ENCODE results near the gene GARIN5A.

The GARIN5A gene

GRCh38 chr19:50508843-50509190, 32.2 kb upstream of the GARIN5A start:
- no peak for DNase-seq (ENCODE audit: low read depth, low spot score)

GRCh38 chr19:50507376-50507775, 30.7 kb upstream of the GARIN5A start:
- no peak for DNase-seq (ENCODE audit: low read depth, low spot score)

GRCh38 chr19:50506700-50507099, 30.1 kb upstream of the GARIN5A start:
- no peak for DNase-seq (ENCODE audit: low read depth, low spot score)

GRCh38 chr19:50505856-50506611, 29.4 kb upstream of the GARIN5A start:
- no peak for DNase-seq (ENCODE audit: low read depth, low spot score)

- no peak for DNase-seq (ENCODE audit: low read depth, low spot score)
Measured at GRCh38 chr19:50501568-50502475, 25.2 kb upstream of the GARIN5A start.

- DNase-seq (ENCODE audit: low read depth, low spot score), result peak; percentile 69
Measured at GRCh38 chr19:50501186-50501567, 24.5 kb upstream of the GARIN5A start.

- DNase-seq (ENCODE audit: low read depth, low spot score), result no peak
Measured at GRCh38 chr19:50500753-50501151, 24.1 kb upstream of the GARIN5A start.

- DNase-seq (ENCODE audit: low read depth, low spot score), result peak; percentile 82
Measured at GRCh38 chr19:50500060-50500752, 23.6 kb upstream of the GARIN5A start.

- no peak for DNase-seq (ENCODE audit: low read depth, low spot score)
Measured at GRCh38 chr19:50498219-50499056, 21.8 kb upstream of the GARIN5A start.

GRCh38 chr19:50497022-50497405, 20.4 kb upstream of the GARIN5A start:
- DNase-seq (ENCODE audit: low read depth, low spot score), result no peak

- DNase-seq (ENCODE audit: low read depth, low spot score), result peak; percentile 84
Measured at GRCh38 chr19:50496189-50497021, 19.8 kb upstream of the GARIN5A start.

- no peak for DNase-seq (ENCODE audit: low read depth, low spot score)
Measured at GRCh38 chr19:50495020-50495531, 18.4 kb upstream of the GARIN5A start.

- no peak for DNase-seq (ENCODE audit: low read depth, low spot score)
Measured at GRCh38 chr19:50494186-50495019, 17.8 kb upstream of the GARIN5A start.

GRCh38 chr19:50493171-50493570, 16.5 kb upstream of the GARIN5A start:
- no peak for DNase-seq (ENCODE audit: low read depth, low spot score)

GRCh38 chr19:50492303-50493052, 15.8 kb upstream of the GARIN5A start:
- no peak for DNase-seq (ENCODE audit: low read depth, low spot score)

- DNase-seq (ENCODE audit: low read depth, low spot score), result no peak
Measured at GRCh38 chr19:50490991-50491472, 14.4 kb upstream of the GARIN5A start.

- no peak for DNase-seq (ENCODE audit: low read depth, low spot score)
Measured at GRCh38 chr19:50490411-50490811, 13.8 kb upstream of the GARIN5A start.

- DNase-seq (ENCODE audit: low read depth, low spot score), result no peak
Measured at GRCh38 chr19:50489461-50490011, 12.9 kb upstream of the GARIN5A start.

All from ELF-1 (cell line).